ENCODE measurements around the gene RUVBL1. TPM values are rescaled to one million over a fixed set of nuclear protein-coding genes. Genes with fewer than 3 reads are reported as not detected.

The RUVBL1 gene
- total and polyA plus RNA-seq, 4 donors = 13.3 to 23.1 (median 13.9) TPM

GRCh38 chr3:128168836-128169235 lies 45.2 kb upstream of the RUVBL1 start:
- Histone ChIP-seq H3K9me3 (ENCODE audit: control insufficient read depth in 4 of 4, low read length in 3 of 4) (no peaks in the 10 kb centered on the region), H3K36me3 (ENCODE audit: control insufficient read depth in 4 of 4, insufficient read depth in 3 of 4, low read depth in 1 of 4, low read length in 3 of 4) (no peaks in the 10 kb centered on the region), H3K4me1 (ENCODE audit: control insufficient read depth in 4 of 4, insufficient read depth in 4 of 4, low read length in 3 of 4) (peaks cover 7 to 45% (median 36%) of the 10 kb centered on the region in 4 donors), H3K27me3 (ENCODE audit: control insufficient read depth in 4 of 4, insufficient read depth in 4 of 4, low read length in 3 of 4) (no peaks in the 10 kb centered on the region), H3K27ac (ENCODE audit: low read depth in 1 of 2, low read length in 2 of 2) (peak overlapping the region in 1 of 2 donors; percentile 81), H3K9ac (ENCODE audit: low read depth in 1 of 2, low read length in 2 of 2) (no peak overlapping the region), H3K4me3 (ENCODE audit: low read depth in 1 of 3, low read length in 3 of 3) (no peak overlapping the region)
- no peak for DNase-seq (ENCODE audit: low spot score)
- 83% methylated on average over 4 of the region's 4 CpGs for WGBS
- TF ChIP-seq RAD21 (IDR thresholded peaks at IDR 0.05) (no peak), RXRA (IDR thresholded peaks at IDR 0.05) (no peak), EGR1 (IDR thresholded peaks at IDR 0.05; ENCODE audit: low read depth in 2 of 2) (no peak), FOXA2 (IDR thresholded peaks at IDR 0.05) (no peak), HNF4G (IDR thresholded peaks at IDR 0.05) (no peak), TAF1 (conservative IDR thresholded peaks at IDR 0.05) (no peak), FOXA1 (IDR thresholded peaks at IDR 0.05) (no peak), ZBTB33 (IDR thresholded peaks at IDR 0.05) (no peak), HNF4A (conservative IDR thresholded peaks at IDR 0.05) (no peak), JUND (IDR thresholded peaks at IDR 0.05) (no peak), SP1 (IDR thresholded peaks at IDR 0.05) (no peak), NR2F2 (IDR thresholded peaks at IDR 0.05) (no peak), YY1 (IDR thresholded peaks at IDR 0.05) (no peak), MAX (IDR thresholded peaks at IDR 0.05) (no peak)
- TF ChIP-seq, protein P1, sequence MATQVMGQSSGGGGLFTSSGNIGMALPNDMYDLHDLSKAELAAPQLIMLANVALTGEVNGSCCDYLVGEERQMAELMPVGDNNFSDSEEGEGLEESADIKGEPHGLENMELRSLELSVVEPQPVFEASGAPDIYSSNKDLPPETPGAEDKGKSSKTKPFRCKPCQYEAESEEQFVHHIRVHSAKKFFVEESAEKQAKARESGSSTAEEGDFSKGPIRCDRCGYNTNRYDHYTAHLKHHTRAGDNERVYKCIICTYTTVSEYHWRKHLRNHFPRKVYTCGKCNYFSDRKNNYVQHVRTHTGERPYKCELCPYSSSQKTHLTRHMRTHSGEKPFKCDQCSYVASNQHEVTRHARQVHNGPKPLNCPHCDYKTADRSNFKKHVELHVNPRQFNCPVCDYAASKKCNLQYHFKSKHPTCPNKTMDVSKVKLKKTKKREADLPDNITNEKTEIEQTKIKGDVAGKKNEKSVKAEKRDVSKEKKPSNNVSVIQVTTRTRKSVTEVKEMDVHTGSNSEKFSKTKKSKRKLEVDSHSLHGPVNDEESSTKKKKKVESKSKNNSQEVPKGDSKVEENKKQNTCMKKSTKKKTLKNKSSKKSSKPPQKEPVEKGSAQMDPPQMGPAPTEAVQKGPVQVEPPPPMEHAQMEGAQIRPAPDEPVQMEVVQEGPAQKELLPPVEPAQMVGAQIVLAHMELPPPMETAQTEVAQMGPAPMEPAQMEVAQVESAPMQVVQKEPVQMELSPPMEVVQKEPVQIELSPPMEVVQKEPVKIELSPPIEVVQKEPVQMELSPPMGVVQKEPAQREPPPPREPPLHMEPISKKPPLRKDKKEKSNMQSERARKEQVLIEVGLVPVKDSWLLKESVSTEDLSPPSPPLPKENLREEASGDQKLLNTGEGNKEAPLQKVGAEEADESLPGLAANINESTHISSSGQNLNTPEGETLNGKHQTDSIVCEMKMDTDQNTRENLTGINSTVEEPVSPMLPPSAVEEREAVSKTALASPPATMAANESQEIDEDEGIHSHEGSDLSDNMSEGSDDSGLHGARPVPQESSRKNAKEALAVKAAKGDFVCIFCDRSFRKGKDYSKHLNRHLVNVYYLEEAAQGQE (IDR thresholded peaks at IDR 0.05) = no peak
- TF ChIP-seq, protein P2, sequence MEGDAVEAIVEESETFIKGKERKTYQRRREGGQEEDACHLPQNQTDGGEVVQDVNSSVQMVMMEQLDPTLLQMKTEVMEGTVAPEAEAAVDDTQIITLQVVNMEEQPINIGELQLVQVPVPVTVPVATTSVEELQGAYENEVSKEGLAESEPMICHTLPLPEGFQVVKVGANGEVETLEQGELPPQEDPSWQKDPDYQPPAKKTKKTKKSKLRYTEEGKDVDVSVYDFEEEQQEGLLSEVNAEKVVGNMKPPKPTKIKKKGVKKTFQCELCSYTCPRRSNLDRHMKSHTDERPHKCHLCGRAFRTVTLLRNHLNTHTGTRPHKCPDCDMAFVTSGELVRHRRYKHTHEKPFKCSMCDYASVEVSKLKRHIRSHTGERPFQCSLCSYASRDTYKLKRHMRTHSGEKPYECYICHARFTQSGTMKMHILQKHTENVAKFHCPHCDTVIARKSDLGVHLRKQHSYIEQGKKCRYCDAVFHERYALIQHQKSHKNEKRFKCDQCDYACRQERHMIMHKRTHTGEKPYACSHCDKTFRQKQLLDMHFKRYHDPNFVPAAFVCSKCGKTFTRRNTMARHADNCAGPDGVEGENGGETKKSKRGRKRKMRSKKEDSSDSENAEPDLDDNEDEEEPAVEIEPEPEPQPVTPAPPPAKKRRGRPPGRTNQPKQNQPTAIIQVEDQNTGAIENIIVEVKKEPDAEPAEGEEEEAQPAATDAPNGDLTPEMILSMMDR (IDR thresholded peaks at IDR 0.05; ENCODE audit: low read depth, low read length, missing input control) = no peak
- TF ChIP-seq, protein P3, sequence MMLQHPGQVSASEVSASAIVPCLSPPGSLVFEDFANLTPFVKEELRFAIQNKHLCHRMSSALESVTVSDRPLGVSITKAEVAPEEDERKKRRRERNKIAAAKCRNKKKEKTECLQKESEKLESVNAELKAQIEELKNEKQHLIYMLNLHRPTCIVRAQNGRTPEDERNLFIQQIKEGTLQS (IDR thresholded peaks at IDR 0.05) = no peak

Measured in liver (tissue), 9 donors.